Measurements from ENCODE around the gene HS3ST3A1. TPM values are rescaled to one million over a fixed set of nuclear protein-coding genes. Genes with fewer than 3 reads are reported as not detected.
"Not testable (repeated sequence)": the region's sequence is repeated elsewhere in the genome, so short reads cannot be mapped to it uniquely, and the experiment has no call there.

Gene HS3ST3A1
- total and polyA plus RNA-seq, 8 donors = 0.56 to 10.7 (median 1.8) TPM; not detected in 1

- Histone ChIP-seq H3K36me3 (no peaks in the 10 kb centered on the region), H3K9me3 (no peaks in the 10 kb centered on the region), H3K4me3 (no peak overlapping the region), H3K4me1 (no peaks in the 10 kb centered on the region), H3K27ac (no peak overlapping the region), H3K27me3 (no peaks in the 10 kb centered on the region)
- TF ChIP-seq CTCF (IDR thresholded peaks at IDR 0.05) (no peak), POLR2A (IDR thresholded peaks at IDR 0.05) (no peak), EP300 (IDR thresholded peaks at IDR 0.05) (no peak), POLR2AphosphoS5 (IDR thresholded peaks at IDR 0.05) (no peak)
- 53 to 80% (median 74%) methylated on average over 7 of the region's 7 CpGs for WGBS, 5 donors
- intact Hi-C loops (cut with DNase I; ENCODE audit: low total_unique reads) = no loop called here
- no peak for DNase-seq
Measured at GRCh38 chr17:13500947-13501346, 100.8 kb downstream of the HS3ST3A1 start.

- 61 to 88% (median 73%) methylated on average over 3 of the region's 3 CpGs for WGBS, 5 donors
- TF ChIP-seq POLR2A (IDR thresholded peaks at IDR 0.05) (no peak), POLR2AphosphoS5 (IDR thresholded peaks at IDR 0.05) (no peak)
- H3K36me3 ChIP-seq = no peaks in the 10 kb centered on the region
Measured at GRCh38 chr17:13498184-13498583, 103.5 kb downstream of the HS3ST3A1 start.

GRCh38 chr17:13496553-13497056 is 105.1 kb downstream of the HS3ST3A1 start:
- H3K27me3 ChIP-seq; H3K36me3 ChIP-seq; H3K4me1 ChIP-seq; DNase-seq; H3K9me3 ChIP-seq; H3K4me3 ChIP-seq; intact Hi-C loops (cut with DNase I; ENCODE audit: low total_unique reads); H3K27ac ChIP-seq: not testable (repeated sequence)
- WGBS, 5 donors = 91 to 97% (median 96%) methylated on average over 12 to 23 of the region's 35 CpGs

More at GRCh38 chr17:13498184-13498583, 103.5 kb downstream of the HS3ST3A1 start:
- H3K27me3 ChIP-seq = no peaks in the 10 kb centered on the region
- H3K4me1 ChIP-seq = no peaks in the 10 kb centered on the region
- intact Hi-C loops (cut with DNase I; ENCODE audit: low total_unique reads) = no loop called here
- no peak overlapping the region for H3K4me3 ChIP-seq
- DNase-seq = no peak
- H3K27ac ChIP-seq = no peak overlapping the region
- H3K9me3 ChIP-seq = no peaks in the 10 kb centered on the region

GRCh38 chr17:13495423-13495822 is 106.3 kb downstream of the HS3ST3A1 start:
- H3K27me3 ChIP-seq = no peaks in the 10 kb centered on the region
- intact Hi-C loops (cut with DNase I; ENCODE audit: low total_unique reads) = no loop called here
- no peaks in the 10 kb centered on the region for H3K4me1 ChIP-seq
- no peak overlapping the region for H3K4me3 ChIP-seq
- no peaks in the 10 kb centered on the region for H3K36me3 ChIP-seq
- no peak overlapping the region for H3K27ac ChIP-seq
- DNase-seq = no peak
- WGBS, 5 donors = 83 to 92% (median 86%) methylated on average over 2 of the region's 2 CpGs
- H3K9me3 ChIP-seq = no peaks in the 10 kb centered on the region
- TF ChIP-seq POLR2AphosphoS5 (IDR thresholded peaks at IDR 0.05) (no peak), EP300 (IDR thresholded peaks at IDR 0.05) (no peak), POLR2A (IDR thresholded peaks at IDR 0.05) (no peak)

GRCh38 chr17:13492737-13493122 is 109.0 kb downstream of the HS3ST3A1 start:
- intact Hi-C loops (cut with DNase I; ENCODE audit: low total_unique reads) = no loop called here
- Histone ChIP-seq H3K4me3 (no peak overlapping the region), H3K4me1 (no peaks in the 10 kb centered on the region), H3K27me3 (no peaks in the 10 kb centered on the region), H3K27ac (no peak overlapping the region), H3K9me3 (no peaks in the 10 kb centered on the region), H3K36me3 (no peaks in the 10 kb centered on the region)
- no peak for DNase-seq
- WGBS, 5 donors = 59 to 68% (median 66%) methylated on average over 4 of the region's 4 CpGs
- TF ChIP-seq POLR2A (IDR thresholded peaks at IDR 0.05) (no peak), EP300 (IDR thresholded peaks at IDR 0.05) (no peak), POLR2AphosphoS5 (IDR thresholded peaks at IDR 0.05) (no peak), CTCF (IDR thresholded peaks at IDR 0.05) (no peak)

- Histone ChIP-seq H3K27ac (no peak overlapping the region), H3K27me3 (no peaks in the 10 kb centered on the region), H3K4me1 (no peaks in the 10 kb centered on the region), H3K9me3 (no peaks in the 10 kb centered on the region), H3K36me3 (no peaks in the 10 kb centered on the region), H3K4me3 (no peak overlapping the region)
- TF ChIP-seq CTCF (IDR thresholded peaks at IDR 0.05) (no peak), POLR2AphosphoS5 (IDR thresholded peaks at IDR 0.05) (no peak), EP300 (IDR thresholded peaks at IDR 0.05) (no peak), POLR2A (IDR thresholded peaks at IDR 0.05) (no peak)
- DNase-seq = no peak
- intact Hi-C loops (cut with DNase I; ENCODE audit: low total_unique reads) = no loop called here
- 34 to 65% (median 55%) methylated on average over 6 to 7 of the region's 7 CpGs for WGBS, 5 donors
Measured at GRCh38 chr17:13491916-13492736, 109.6 kb downstream of the HS3ST3A1 start.
